ENCODE results near the gene USP6NL. TPM values are rescaled to one million over a fixed set of nuclear protein-coding genes. Genes with fewer than 3 reads are reported as not detected.
A peak's percentile ranks its signal among the peaks of the same experiment; 100 is the strongest.

Gene USP6NL
- total and polyA plus RNA-seq, 2 of the 13 experiments (the other 11 are each of a cell fraction or from before 2014, with no cell fraction given), result 10.5 to 22.9 TPM

- TF ChIP-seq NFIB (CRISPR knock-in tag; IDR thresholded peaks at IDR 0.05; ENCODE audit: borderline replicate concordance), result no peak
- TF ChIP-seq GFI1 (CRISPR knock-in tag; IDR thresholded peaks at IDR 0.05; ENCODE audit: borderline replicate concordance), result no peak
- no peak for TF ChIP-seq AHR (CRISPR knock-in tag; IDR thresholded peaks at IDR 0.05)
- TF ChIP-seq ZBTB10 (CRISPR knock-in tag; IDR thresholded peaks at IDR 0.05; ENCODE audit: borderline replicate concordance), result no peak
- TF ChIP-seq ATF2 (CRISPR knock-in tag; IDR thresholded peaks at IDR 0.05), result no peak
- TF ChIP-seq GATAD2A (CRISPR knock-in tag; IDR thresholded peaks at IDR 0.05), result no peak
These were observed 30.2 kb downstream of the USP6NL start (continued) for GRCh38 chr10:11581213-11581612.

- DNase-seq (ENCODE audit: low spot score) (peak; percentile 23), ATAC-seq (peak; percentile 44; the same call in 1 of the 3 replicates), FAIRE-seq (no peak)
- H3K4me2 ChIP-seq (ENCODE audit: low read depth, low read length), result no peak overlapping the region
- intact Hi-C loops (cut with micrococcal nuclease; ENCODE audit: unreplicated experiment) (no loop called here), in situ Hi-C loops (cut with HindIII; ENCODE audit: extremely low pct_ligation_motif_present, low pct_unique_long_range_greater_than_20kb) (no loop called here)
- no peak overlapping the region for H3K4me3 ChIP-seq (replicated peaks in 1 of 3; ENCODE audit: insufficient read depth in 1 of 3, low read depth in 2 of 3, low read length in 3 of 3)
- no peak overlapping the region for H3K27ac ChIP-seq (ENCODE audit: extremely low read length, insufficient read depth, low read length)
- H3K4me1 ChIP-seq (ENCODE audit: insufficient read depth, low read length), result peaks cover 52% of the 10 kb centered on the region
- H3K27me3 ChIP-seq (ENCODE audit: control insufficient read depth in 1 of 2, insufficient read depth in 2 of 2, low read length in 2 of 2), result no peaks in the 10 kb centered on the region
- peaks cover 0 to 5% of the 10 kb centered on the region in 2 experiments; a peak in 2 of 5 replicates for H3K36me3 ChIP-seq (replicated peaks in 1 of 2; ENCODE audit: control insufficient read depth in 1 of 2, insufficient read depth in 2 of 2, low read length in 2 of 2)
- WGBS (ENCODE audit: low lambda C conversion rate), result 62% methylated on average over 6 of the region's 6 CpGs
- POLR2A ChIA-PET, result no interaction called here
- H3K79me2 ChIP-seq (ENCODE audit: insufficient read depth, low read length), result peaks cover 84% of the 10 kb centered on the region
- peaks cover 5% of the 10 kb centered on the region; the same call in 1 of the 2 replicates for H4K20me1 ChIP-seq (ENCODE audit: insufficient read depth, low read length)
- BruUV-seq (replicated peaks), result no TSS peak
- H3K9me3 ChIP-seq (ENCODE audit: low read length), result no peaks in the 10 kb centered on the region
- CTCF ChIA-PET (ENCODE audit: low intra/inter-chr PET ratio, low total read pairs), result no interaction called here
- no peak overlapping the region for H2AFZ ChIP-seq (ENCODE audit: low read length)
- H3K9ac ChIP-seq (ENCODE audit: insufficient read depth, low read depth, low read length), result no peak overlapping the region
- TF ChIP-seq PLSCR1 (CRISPR knock-in tag; IDR thresholded peaks at IDR 0.05; ENCODE audit: borderline replicate concordance), result no peak
- no peak for TF ChIP-seq ZNF574 (CRISPR knock-in tag; IDR thresholded peaks at IDR 0.05)
- TF ChIP-seq MTA3 (CRISPR knock-in tag; IDR thresholded peaks at IDR 0.05), result no peak
- no peak for TF ChIP-seq THAP11 (CRISPR knock-in tag; IDR thresholded peaks at IDR 0.05)
- no peak for TF ChIP-seq ZNF709 (CRISPR knock-in tag; IDR thresholded peaks at IDR 0.05)
- TF ChIP-seq ZNF740 (CRISPR knock-in tag; IDR thresholded peaks at IDR 0.05), result peak; percentile 63; the same call in 1 of the 2 replicates
- no peak for TF ChIP-seq ZNF841 (CRISPR knock-in tag; IDR thresholded peaks at IDR 0.05; ENCODE audit: borderline replicate concordance)
- peak; percentile 22; the same call in 1 of the 2 replicates for TF ChIP-seq RARA (CRISPR knock-in tag; IDR thresholded peaks at IDR 0.05)
These were observed 31.6 kb downstream of the USP6NL start for GRCh38 chr10:11579885-11580284.

Data from HepG2 (cell line).